Activated naive CD8-positive, alpha-beta T cell treated with anti-CD3 and anti-CD28 coated beads for 36 hours (primary cell): ENCODE measurements around the gene OR4K5. TPM values are rescaled to one million over a fixed set of nuclear protein-coding genes. Genes with fewer than 3 reads are reported as not detected.
"Not testable (repeated sequence)": the region's sequence is repeated elsewhere in the genome, so short reads cannot be mapped to it uniquely, and the experiment has no call there.

Experiments
- DNase-seq: peaks from one replicate; pipeline ENCODE4 v3.0.0; 2021
- H3K27ac Mint-ChIP-seq: one replicate; pipeline ENCODE4 v1.8.0; 2022; ENCODE audit warnings: mild to moderate bottlenecking, moderate library complexity, mixed read lengths
- H3K27me3 Mint-ChIP-seq: one replicate; pipeline ENCODE4 v1.8.0; 2022; ENCODE audit warnings: mild to moderate bottlenecking, mixed read lengths
- H3K36me3 Mint-ChIP-seq: one replicate; pipeline ENCODE4 v1.8.0; 2021; ENCODE audit warnings: mild to moderate bottlenecking, mixed read lengths
- H3K4me1 Mint-ChIP-seq: one replicate; pipeline ENCODE4 v1.8.0; 2021; ENCODE audit warnings: mixed read lengths
- H3K4me3 Mint-ChIP-seq: one replicate; pipeline ENCODE4 v1.8.0; 2022; ENCODE audit warnings: mild to moderate bottlenecking, moderate library complexity, mixed read lengths
- H3K9me3 Mint-ChIP-seq: one replicate; pipeline ENCODE4 v1.8.0; 2022; ENCODE audit warnings: mixed read lengths
- total RNA-seq, 2 experiments: library from RNA; stranded (reverse); gene quantifications; one replicate each; pipeline ENCODE4 v1.2.3, GENCODE V29; 2021

OR4K5 gene
- total RNA-seq, 2 experiments from 2014 or later = not detected

- no peaks in the 10 kb centered on the region for H3K36me3 Mint-ChIP-seq
- H3K9me3 Mint-ChIP-seq = no peaks in the 10 kb centered on the region
- no peak overlapping the region for H3K4me3 Mint-ChIP-seq
- H3K27ac Mint-ChIP-seq = no peak overlapping the region
- no peaks in the 10 kb centered on the region for H3K4me1 Mint-ChIP-seq
- no peak for DNase-seq
- no peaks in the 10 kb centered on the region for H3K27me3 Mint-ChIP-seq
Measured at GRCh38 chr14:19947413-19948090, 27.1 kb downstream of the OR4K5 start.

DNA sequence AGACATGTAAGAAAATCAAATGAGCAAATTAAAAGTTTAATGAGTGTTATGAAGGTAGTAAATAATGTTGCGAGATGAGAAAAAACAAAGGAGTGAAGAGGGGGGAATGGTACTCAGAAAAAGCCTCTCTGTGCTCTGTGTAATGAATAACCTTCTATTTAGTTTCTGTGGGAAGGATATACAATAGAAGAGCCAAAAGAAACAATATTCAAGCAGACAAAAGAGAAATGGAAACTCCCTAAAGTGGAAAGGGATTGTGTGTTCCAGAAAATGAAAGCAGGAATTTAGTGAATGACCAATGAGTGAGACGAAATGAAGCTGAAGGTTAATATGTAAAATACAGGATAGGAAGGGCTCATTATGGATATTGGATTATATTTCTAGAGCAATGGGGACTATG is 28.8 kb downstream of the OR4K5 start:
- Mint-ChIP-seq H3K27ac (no peak overlapping the region), H3K36me3 (no peaks in the 10 kb centered on the region), H3K4me1 (no peaks in the 10 kb centered on the region), H3K4me3 (no peak overlapping the region), H3K9me3 (no peaks in the 10 kb centered on the region), H3K27me3 (no peaks in the 10 kb centered on the region)
- no peak for DNase-seq

GRCh38 chr14:19969735-19970134 is 49.3 kb downstream of the OR4K5 start:
- H3K27ac Mint-ChIP-seq, H3K4me3 Mint-ChIP-seq, H3K36me3 Mint-ChIP-seq, H3K9me3 Mint-ChIP-seq, H3K27me3 Mint-ChIP-seq, DNase-seq: not testable (repeated sequence)
- H3K4me1 Mint-ChIP-seq = peaks cover 19% of the 10 kb centered on the region

Other genes starting within 250 kb of the OR4K5 start
- not detected for gene OR11H2, start 206.7 kb upstream of the OR4K5 start, total RNA-seq
- not detected for gene OR4Q3, start 177.0 kb upstream of the OR4K5 start, total RNA-seq
- not detected for gene OR4M1, start 147.1 kb upstream of the OR4K5 start, total RNA-seq
- not detected for gene OR4N2, start 116.8 kb upstream of the OR4K5 start, total RNA-seq
- gene OR4K2, start 45.5 kb upstream of the OR4K5 start, total RNA-seq = not detected
- not detected for gene OR4K1, start 10.3 kb downstream of the OR4K5 start, total RNA-seq
- not detected for gene OR4K15, start 55.0 kb downstream of the OR4K5 start, total RNA-seq
- not detected for gene OR4Q2, start 81.6 kb downstream of the OR4K5 start, total RNA-seq
- gene OR4K14, start 98.7 kb downstream of the OR4K5 start, total RNA-seq = not detected
- not detected for gene OR4K13, start 115.4 kb downstream of the OR4K5 start, total RNA-seq
- gene OR4L1, start 139.4 kb downstream of the OR4K5 start, total RNA-seq = not detected
- not detected for gene OR4K17, start 190.1 kb downstream of the OR4K5 start, total RNA-seq
- gene OR4N5, start 218.2 kb downstream of the OR4K5 start, total RNA-seq = not detected